Measurements from ENCODE around the gene GAREM1. TPM values are rescaled to one million over a fixed set of nuclear protein-coding genes. Genes with fewer than 3 reads are reported as not detected.

The GAREM1 gene
- total RNA-seq (2011; cell fraction: chromatin; rRNA removed; ENCODE audit: low replicate concordance) = 0.35 TPM in 2 replicates
- total RNA-seq (2011; cell fraction: nucleolus; rRNA removed) = 0.13 and 0.33 TPM in 2 replicates
- 0.29 and 0.46 TPM in 2 replicates for total RNA-seq (2011; cell fraction: nucleoplasm; rRNA removed)
- total RNA-seq (2014; rRNA removed) (0.05 and 0.57 TPM in 2 replicates), total RNA-seq (2014; rRNA removed; fragmentation: Illumina TruSeq; extraction: Trizol) (0.07 and 0.22 TPM in 2 replicates), total RNA-seq (2015; rRNA removed; fragmentation: Illumina TruSeq; extraction: Trizol) (0.07 and 0.08 TPM in 2 replicates), total RNA-seq (2021) (0.33 and 0.51 TPM in 2 replicates), polyA plus RNA-seq (2011; rRNA removed) (0.12 and 0.29 TPM in 2 replicates), polyA plus RNA-seq (2014; fragmentation: Illumina TruSeq; extraction: Trizol) (0.13 and 0.14 TPM in 2 replicates), polyA plus RNA-seq (2014; fragmentation: Nextera tagmentation; extraction: Ambion mirVana) (under 1 TPM in 1 of 2 experiments, not detected in 1; 0.04 TPM), polyA plus RNA-seq (2014; rRNA removed) (0.03 TPM in 1 of 2 replicates, not detected in the other), polyA minus RNA-seq (2011; rRNA and poly(A)+ RNA removed) (0.35 and 0.42 TPM in 2 replicates), Bru-seq, nascent RNA (percentile 33 among the genes with signal in this experiment), BruChase-seq, experiment 1, labeled RNA remaining after a 2-hour chase (percentile 32 among the genes with signal in this experiment), BruChase-seq, experiment 2, labeled RNA remaining after a 6-hour chase (percentile 31 among the genes with signal in this experiment)
- 0.15 and 0.25 TPM in 2 replicates for polyA plus RNA-seq (2011; cell fraction: cytosol; rRNA removed)
- polyA plus RNA-seq (2011; cell fraction: nucleus; rRNA removed) = 0.18 and 0.27 TPM in 2 replicates
- polyA plus RNA-seq (2012) = 0.08 and 0.14 TPM in 2 replicates
- not detected in 2 replicates for polyA minus RNA-seq (2011; cell fraction: cytosol; rRNA and poly(A)+ RNA removed)
- 0.22 and 0.27 TPM in 2 replicates for polyA minus RNA-seq (2011; cell fraction: nucleus; rRNA and poly(A)+ RNA removed)
- long read RNA-seq, experiment 1, partial matches to known transcripts = 0 of 3 reads
- long read RNA-seq, experiment 1, other reads (novel, unspliced or antisense) = 3 of 3 reads
- long read RNA-seq, experiment 2 = 0 reads
- long read RNA-seq, experiment 3 = 0 reads

- Histone ChIP-seq H3K27me3 (ENCODE audit: control insufficient read depth in 2 of 2, insufficient read depth in 2 of 2, low read length in 2 of 2) (peaks cover 16% of the 10 kb centered on the region in 2 experiments), H3K4me3 (peak within 1 kb of the TSS; percentile 45), H3K36me3 (ENCODE audit: control insufficient read depth, insufficient read depth, low read length) (no peaks in the 10 kb centered on the region), H3K79me2 (ENCODE audit: control insufficient read depth, insufficient read depth, low read length) (no peaks in the 10 kb centered on the region), H3K9ac (ENCODE audit: insufficient read depth in 1 of 2, low read depth in 2 of 2, low read length in 2 of 2) (peak within 1 kb of the TSS in 1 of 2 experiments; percentile 79; a peak in 2 of 4 replicates), H3K4me1 (replicated peaks in 1 of 2; ENCODE audit: control insufficient read depth in 2 of 2, insufficient read depth in 2 of 2, low read length in 2 of 2) (peaks cover 11 to 14% of the 10 kb centered on the region in 2 experiments; a peak in 4 of 5 replicates), H3K9me3 (replicated peaks; ENCODE audit: control insufficient read depth, insufficient read depth, low read depth, low read length) (no peaks in the 10 kb centered on the region), H4K20me1 (replicated peaks; ENCODE audit: control insufficient read depth, insufficient read depth, low read length) (peaks cover 4% of the 10 kb centered on the region; the same call in 1 of the 2 replicates), H3K27ac (ENCODE audit: extremely low read depth, low read depth, low read length) (no peak within 1 kb of the TSS), H3K9me1 (ENCODE audit: control insufficient read depth, insufficient read depth, low read length) (no peaks in the 10 kb centered on the region), H3K4me2 (ENCODE audit: insufficient read depth, low read length) (peak within 1 kb of the TSS; percentile 70), H2AFZ (ENCODE audit: low read depth, low read length) (peak within 1 kb of the TSS; percentile 82)
- no TSS peak for BruUV-seq (replicated peaks)
- CTCF ChIA-PET (ENCODE audit: low intra/inter-chr PET ratio) = interaction anchor here (0.7 kb wide), 1 partner anchor 200 kb away, joined by 4 read pairs; no protein-coding TSS in a partner anchor
- FAIRE-seq (peak; percentile 82), ATAC-seq (peak; percentile 100), DNase-seq (ENCODE audit: extremely low read depth in 1 of 4, low spot score in 3 of 4) (peak; percentile 86 to 94 (median 89))
- POLR2A ChIA-PET = no interaction called here
- WGBS (ENCODE audit: insufficient coverage, low coverage, missing lambda C conversion rate) = 4% methylated on average over 57 of the region's 82 CpGs
- intact Hi-C loops (cut with micrococcal nuclease) (loop anchor here (2.0 to 10.0 kb wide), 4 partner anchors 136 to 312 kb away; no protein-coding TSS in a partner anchor), in situ Hi-C loops (cut with MboI) (no loop called here)
- TF ChIP-seq HSF4 (CRISPR knock-in tag; IDR thresholded peaks at IDR 0.05; ENCODE audit: borderline replicate concordance) (no peak), TSHZ1 (CRISPR knock-in tag; IDR thresholded peaks at IDR 0.05) (no peak), ILF3 (IDR thresholded peaks at IDR 0.05; ENCODE audit: borderline replicate concordance) (no peak), RBBP5 (IDR thresholded peaks at IDR 0.05; ENCODE audit: borderline replicate concordance, insufficient read depth, low read length, poor library complexity, severe bottlenecking) (no peak), TBP (optimal IDR thresholded peaks at IDR 0.05; ENCODE audit: low read depth, low read length) (peak; percentile 48), SRSF9 (IDR thresholded peaks at IDR 0.05; ENCODE audit: borderline replicate concordance, low read depth, low read length) (no peak), SMARCA4 (IDR thresholded peaks at IDR 0.05) (no peak), HDGF (IDR thresholded peaks at IDR 0.05) (no peak), HDAC1 (IDR thresholded peaks at IDR 0.05) (no peak), SMARCC2 (IDR thresholded peaks at IDR 0.05; ENCODE audit: low read depth) (no peak)
- TF ChIP-seq, protein P1, sequence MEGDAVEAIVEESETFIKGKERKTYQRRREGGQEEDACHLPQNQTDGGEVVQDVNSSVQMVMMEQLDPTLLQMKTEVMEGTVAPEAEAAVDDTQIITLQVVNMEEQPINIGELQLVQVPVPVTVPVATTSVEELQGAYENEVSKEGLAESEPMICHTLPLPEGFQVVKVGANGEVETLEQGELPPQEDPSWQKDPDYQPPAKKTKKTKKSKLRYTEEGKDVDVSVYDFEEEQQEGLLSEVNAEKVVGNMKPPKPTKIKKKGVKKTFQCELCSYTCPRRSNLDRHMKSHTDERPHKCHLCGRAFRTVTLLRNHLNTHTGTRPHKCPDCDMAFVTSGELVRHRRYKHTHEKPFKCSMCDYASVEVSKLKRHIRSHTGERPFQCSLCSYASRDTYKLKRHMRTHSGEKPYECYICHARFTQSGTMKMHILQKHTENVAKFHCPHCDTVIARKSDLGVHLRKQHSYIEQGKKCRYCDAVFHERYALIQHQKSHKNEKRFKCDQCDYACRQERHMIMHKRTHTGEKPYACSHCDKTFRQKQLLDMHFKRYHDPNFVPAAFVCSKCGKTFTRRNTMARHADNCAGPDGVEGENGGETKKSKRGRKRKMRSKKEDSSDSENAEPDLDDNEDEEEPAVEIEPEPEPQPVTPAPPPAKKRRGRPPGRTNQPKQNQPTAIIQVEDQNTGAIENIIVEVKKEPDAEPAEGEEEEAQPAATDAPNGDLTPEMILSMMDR (IDR thresholded peaks at IDR 0.05 in 2 of 3, conservative IDR thresholded peaks at IDR 0.05 in 1 of 3; ENCODE audit: insufficient read depth in 2 of 3, low read depth in 1 of 3, low read length in 3 of 3) = peak; percentile 51 to 77 (median 69)
Observed at GRCh38 chr18:32470714-32471633, at the start of gene GAREM1. GAREM1 (minus strand) TSS chr18:32470882; CDS start chr18:32470428, 454 bp downstream.
